GM12865 (cell line): ENCODE data around the gene C6orf89.
A peak's percentile ranks its signal among the peaks of the same experiment; 100 is the strongest.

ENCODE experiments used
- DNase-seq: peaks from one replicate; pipeline ENCODE4 v3.0.0; 2010; ENCODE audit warnings: low read depth
- H3K4me3 ChIP-seq: 2 replicates; pipeline ENCODE4 v1.5.1; 2011; ENCODE audit warnings: mild to moderate bottlenecking, low read depth, low read length, control low read depth
- CTCF ChIP-seq: IDR thresholded peaks from 2 replicates; pipeline ENCODE4 v1.5.1; 2011; ENCODE audit warnings: low read length, control low read depth, low read depth, inconsistent platforms; ENCODE audit not compliant: insufficient read depth; ENCODE audit errors: missing control alignments

C6orf89 gene

GRCh38 chr6:36924778-36925374 is 39.1 kb downstream of the C6orf89 start:
- DNase-seq: no peak

GRCh38 chr6:36925809-36926208 is 40.1 kb downstream of the C6orf89 start:
- DNase-seq: peak; percentile 56
- no peak overlapping the region for H3K4me3 ChIP-seq
- TF ChIP-seq CTCF: no peak

More at GRCh38 chr6:36924778-36925374, 39.1 kb downstream of the C6orf89 start:
- H3K4me3 ChIP-seq: no peak overlapping the region
- no peak for TF ChIP-seq CTCF

GRCh38 chr6:36926708-36927513 is 41.2 kb downstream of the C6orf89 start:
- no peak overlapping the region for H3K4me3 ChIP-seq
- DNase-seq: no peak
- no peak for TF ChIP-seq CTCF

GRCh38 chr6:36927691-36928546 is 42.2 kb downstream of the C6orf89 start:
- no peak overlapping the region for H3K4me3 ChIP-seq
- TF ChIP-seq CTCF: no peak
- DNase-seq: no peak

- DNase-seq: no peak
- no peak overlapping the region for H3K4me3 ChIP-seq
- TF ChIP-seq CTCF: no peak
Measured at GRCh38 chr6:36928547-36928918, 42.8 kb downstream of the C6orf89 start.

- TF ChIP-seq CTCF: no peak
- no peak for DNase-seq
- H3K4me3 ChIP-seq: no peak overlapping the region
Measured at GRCh38 chr6:36929152-36929551, 43.4 kb downstream of the C6orf89 start.
